Activated naive CD4-positive, alpha-beta T cell treated with anti-CD3 and anti-CD28 coated beads, Interleukin-2, amount 50 U/mL, for 72 hours (primary cell): Measurements from ENCODE around the gene NOXA1. TPM values are rescaled to one million over a fixed set of nuclear protein-coding genes. Genes with fewer than 3 reads are reported as not detected.

ENCODE experiments used
- ATAC-seq, 2 donors: fragments of 150-1000 bp; cut with Tn5 transposase; 2 replicates each; pipeline ENCODE4 v1.10.0; 2021; ENCODE audit warnings: mild to moderate bottlenecking in 2 of 2, moderate library complexity in 2 of 2
- DNase-seq, 2 donors: peaks; one replicate each; pipeline ENCODE4 v3.0.0; 2021 to 2022; ENCODE audit warnings: low spot score in 2 of 2
- H3K27ac Mint-ChIP-seq, 2 donors: one replicate each; pipeline ENCODE4 v1.8.0; 2022; ENCODE audit warnings: mild to moderate bottlenecking in 2 of 2, mixed read lengths in 2 of 2
- H3K36me3 Mint-ChIP-seq, 2 donors: one replicate each; pipeline ENCODE4 v1.8.0; 2022; ENCODE audit warnings: mixed read lengths in 2 of 2
- H3K9me3 Mint-ChIP-seq, 2 donors: one replicate each; pipeline ENCODE4 v1.8.0; 2022; ENCODE audit warnings: mixed read lengths in 2 of 2
- total RNA-seq, 2 donors: library from RNA; stranded (reverse); gene quantifications; one replicate each; pipeline ENCODE4 v1.2.3, GENCODE V29; 2022

The NOXA1 gene
- total RNA-seq, 2 donors from 2014 or later, result 1.5 TPM; not detected in 1

- DNase-seq, result no peak
- no peak overlapping the region for H3K27ac Mint-ChIP-seq
These were observed 7.0 kb downstream of the NOXA1 start for GRCh38 chr9:137429974-137430722.

GRCh38 chr9:137430723-137431415 lies 7.7 kb downstream of the NOXA1 start:
- DNase-seq, result no peak
- ATAC-seq, result no peak
- H3K9me3 Mint-ChIP-seq, result no peaks in the 10 kb centered on the region
- H3K27ac Mint-ChIP-seq, result no peak overlapping the region
- H3K36me3 Mint-ChIP-seq, result no peaks in the 10 kb centered on the region

More at GRCh38 chr9:137429974-137430722, 7.0 kb downstream of the NOXA1 start:
- H3K36me3 Mint-ChIP-seq, result no peaks in the 10 kb centered on the region
- ATAC-seq, result no peak
- no peaks in the 10 kb centered on the region for H3K9me3 Mint-ChIP-seq

- DNase-seq, result no peak
- no peak overlapping the region for H3K27ac Mint-ChIP-seq
- ATAC-seq, result no peak
- H3K9me3 Mint-ChIP-seq, result no peaks in the 10 kb centered on the region
- no peaks in the 10 kb centered on the region for H3K36me3 Mint-ChIP-seq
These were observed 8.3 kb downstream of the NOXA1 start for GRCh38 chr9:137431416-137431931.

- ATAC-seq, result no peak
- Mint-ChIP-seq H3K9me3 (no peaks in the 10 kb centered on the region), H3K27ac (no peak overlapping the region), H3K36me3 (no peaks in the 10 kb centered on the region)
- DNase-seq, result no peak
These were observed 9.6 kb downstream of the NOXA1 start for GRCh38 chr9:137432687-137433348.

- Mint-ChIP-seq H3K36me3 (no peaks in the 10 kb centered on the region), H3K27ac (no peak overlapping the region), H3K9me3 (no peaks in the 10 kb centered on the region)
- no peak for DNase-seq
- no peak for ATAC-seq
These were observed 10.2 kb downstream of the NOXA1 start for GRCh38 chr9:137433349-137433915.

GRCh38 chr9:137433916-137434431 lies 10.8 kb downstream of the NOXA1 start:
- no peak for DNase-seq
- no peak overlapping the region for H3K27ac Mint-ChIP-seq
- no peaks in the 10 kb centered on the region for H3K9me3 Mint-ChIP-seq
- ATAC-seq, result no peak
- H3K36me3 Mint-ChIP-seq, result no peaks in the 10 kb centered on the region

GRCh38 chr9:137434498-137435380 lies 11.5 kb downstream of the NOXA1 start:
- Mint-ChIP-seq H3K9me3 (no peaks in the 10 kb centered on the region), H3K27ac (no peak overlapping the region), H3K36me3 (no peaks in the 10 kb centered on the region)
- DNase-seq, result no peak
- no peak for ATAC-seq

- no peak overlapping the region for H3K27ac Mint-ChIP-seq
- ATAC-seq (peak in 1 of 2 donors; percentile 5), DNase-seq (no peak)
- H3K9me3 Mint-ChIP-seq, result no peaks in the 10 kb centered on the region
- no peaks in the 10 kb centered on the region for H3K36me3 Mint-ChIP-seq
These were observed 12.2 kb downstream of the NOXA1 start for GRCh38 chr9:137435381-137435891.

GRCh38 chr9:137435980-137436760 lies 13.0 kb downstream of the NOXA1 start:
- H3K36me3 Mint-ChIP-seq, result no peaks in the 10 kb centered on the region
- DNase-seq, result no peak

GRCh38 chr9:137436761-137437600 lies 13.8 kb downstream of the NOXA1 start:
- H3K9me3 Mint-ChIP-seq, result no peaks in the 10 kb centered on the region
- DNase-seq (no peak), ATAC-seq (no peak)
- peaks cover 0 to 3% of the 10 kb centered on the region in 2 donors for H3K36me3 Mint-ChIP-seq
- no peak overlapping the region for H3K27ac Mint-ChIP-seq

More at GRCh38 chr9:137435980-137436760, 13.0 kb downstream of the NOXA1 start:
- Mint-ChIP-seq H3K27ac (no peak overlapping the region), H3K9me3 (no peaks in the 10 kb centered on the region)
- peak in 1 of 2 donors; percentile 18 for ATAC-seq

- ATAC-seq, result no peak
- peaks cover 0 to 5% of the 10 kb centered on the region in 2 donors for H3K36me3 Mint-ChIP-seq
These were observed 14.7 kb downstream of the NOXA1 start for GRCh38 chr9:137437691-137438590.

GRCh38 chr9:137438591-137439157 lies 15.5 kb downstream of the NOXA1 start:
- no peak for ATAC-seq
- Mint-ChIP-seq H3K27ac (no peak overlapping the region), H3K9me3 (no peaks in the 10 kb centered on the region), H3K36me3 (peaks cover 0 to 5% of the 10 kb centered on the region in 2 donors)
- no peak for DNase-seq

More at GRCh38 chr9:137437691-137438590, 14.7 kb downstream of the NOXA1 start:
- Mint-ChIP-seq H3K9me3 (no peaks in the 10 kb centered on the region), H3K27ac (no peak overlapping the region)
- DNase-seq, result no peak

- Mint-ChIP-seq H3K36me3 (peaks cover 0 to 5% of the 10 kb centered on the region in 2 donors), H3K27ac (no peak overlapping the region), H3K9me3 (no peaks in the 10 kb centered on the region)
- ATAC-seq (no peak), DNase-seq (no peak)
These were observed 16.0 kb downstream of the NOXA1 start for GRCh38 chr9:137439158-137439714.
